C4-2B (cell line): ENCODE results near the gene AMTN.

ENCODE experiments used
- CTCF ChIP-seq: fragments of 450-650 bp; conservative IDR thresholded peaks from 2 replicates; pipeline ENCODE4 v1.5.1; 2017; ENCODE audit warnings: mild to moderate bottlenecking
- ZFX ChIP-seq: fragments of 450-650 bp; IDR thresholded peaks from 2 replicates; pipeline ENCODE4 v1.6.1; 2017

- TF ChIP-seq CTCF = no peak
- no peak for TF ChIP-seq ZFX
Observed at GRCh38 chr4:70533791-70534190, 15.4 kb downstream of the AMTN start.
